ENCODE data around the gene IFT52.

The IFT52 gene

DNA sequence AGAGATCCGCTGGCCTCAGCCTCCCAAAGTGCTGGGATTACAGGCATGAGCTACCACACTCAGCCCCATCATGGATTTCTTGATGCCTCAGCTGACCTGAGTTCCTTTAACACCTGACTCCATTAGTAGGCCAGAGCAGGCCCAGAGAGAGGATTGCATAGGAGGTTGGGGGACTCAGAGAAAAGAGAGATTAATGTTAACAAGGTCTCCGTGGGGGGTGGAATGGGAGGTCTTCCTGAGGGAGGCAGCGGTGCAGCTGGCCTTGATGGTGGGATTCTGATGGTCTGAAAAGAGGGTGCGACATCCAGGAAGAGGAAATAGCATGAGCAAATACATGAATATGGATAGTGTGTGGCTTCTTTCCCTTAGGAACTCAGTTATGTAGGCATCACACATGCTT, 22.0 kb upstream of the IFT52 start:
- TF ChIP-seq, protein P1, sequence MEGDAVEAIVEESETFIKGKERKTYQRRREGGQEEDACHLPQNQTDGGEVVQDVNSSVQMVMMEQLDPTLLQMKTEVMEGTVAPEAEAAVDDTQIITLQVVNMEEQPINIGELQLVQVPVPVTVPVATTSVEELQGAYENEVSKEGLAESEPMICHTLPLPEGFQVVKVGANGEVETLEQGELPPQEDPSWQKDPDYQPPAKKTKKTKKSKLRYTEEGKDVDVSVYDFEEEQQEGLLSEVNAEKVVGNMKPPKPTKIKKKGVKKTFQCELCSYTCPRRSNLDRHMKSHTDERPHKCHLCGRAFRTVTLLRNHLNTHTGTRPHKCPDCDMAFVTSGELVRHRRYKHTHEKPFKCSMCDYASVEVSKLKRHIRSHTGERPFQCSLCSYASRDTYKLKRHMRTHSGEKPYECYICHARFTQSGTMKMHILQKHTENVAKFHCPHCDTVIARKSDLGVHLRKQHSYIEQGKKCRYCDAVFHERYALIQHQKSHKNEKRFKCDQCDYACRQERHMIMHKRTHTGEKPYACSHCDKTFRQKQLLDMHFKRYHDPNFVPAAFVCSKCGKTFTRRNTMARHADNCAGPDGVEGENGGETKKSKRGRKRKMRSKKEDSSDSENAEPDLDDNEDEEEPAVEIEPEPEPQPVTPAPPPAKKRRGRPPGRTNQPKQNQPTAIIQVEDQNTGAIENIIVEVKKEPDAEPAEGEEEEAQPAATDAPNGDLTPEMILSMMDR (IDR thresholded peaks at IDR 0.05; ENCODE audit: extremely low read depth, missing control alignments) = no peak
- no peak for DNase-seq (ENCODE audit: low spot score)

DNA sequence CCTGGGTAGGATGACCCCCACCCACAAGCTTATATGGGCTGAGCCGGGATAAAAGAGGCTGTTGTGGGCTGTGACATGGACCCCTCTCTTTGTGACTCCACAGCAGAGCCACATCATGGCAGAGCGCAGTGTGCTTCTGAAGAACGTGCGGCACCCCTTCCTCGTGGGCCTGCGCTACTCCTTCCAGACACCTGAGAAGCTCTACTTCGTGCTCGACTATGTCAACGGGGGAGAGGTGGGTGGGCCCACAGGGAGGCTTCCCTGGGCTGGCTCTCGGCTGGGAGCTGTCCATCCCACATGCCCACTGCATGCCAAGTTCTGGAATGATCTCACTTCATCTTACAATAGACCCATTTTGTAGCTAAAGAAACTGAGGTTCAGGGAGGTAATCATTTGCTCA, 21.5 kb upstream of the IFT52 start:
- no peak for DNase-seq (ENCODE audit: low spot score)
- TF ChIP-seq, protein P1 (IDR thresholded peaks at IDR 0.05; ENCODE audit: extremely low read depth, missing control alignments) = no peak

GRCh38 chr20:43570496-43570895, 20.2 kb upstream of the IFT52 start:
- no peak for DNase-seq (ENCODE audit: low spot score)
- TF ChIP-seq, protein P1 (IDR thresholded peaks at IDR 0.05; ENCODE audit: extremely low read depth, missing control alignments) = no peak

GRCh38 chr20:43571310-43571709, 19.4 kb upstream of the IFT52 start:
- TF ChIP-seq, protein P1 (IDR thresholded peaks at IDR 0.05; ENCODE audit: extremely low read depth, missing control alignments) = peak; percentile 18
- DNase-seq (ENCODE audit: low spot score) = no peak

- TF ChIP-seq, protein P1 (IDR thresholded peaks at IDR 0.05; ENCODE audit: extremely low read depth, missing control alignments) = no peak
- DNase-seq (ENCODE audit: low spot score) = no peak
These were observed 19.0 kb upstream of the IFT52 start for GRCh38 chr20:43571771-43572170.

DNA sequence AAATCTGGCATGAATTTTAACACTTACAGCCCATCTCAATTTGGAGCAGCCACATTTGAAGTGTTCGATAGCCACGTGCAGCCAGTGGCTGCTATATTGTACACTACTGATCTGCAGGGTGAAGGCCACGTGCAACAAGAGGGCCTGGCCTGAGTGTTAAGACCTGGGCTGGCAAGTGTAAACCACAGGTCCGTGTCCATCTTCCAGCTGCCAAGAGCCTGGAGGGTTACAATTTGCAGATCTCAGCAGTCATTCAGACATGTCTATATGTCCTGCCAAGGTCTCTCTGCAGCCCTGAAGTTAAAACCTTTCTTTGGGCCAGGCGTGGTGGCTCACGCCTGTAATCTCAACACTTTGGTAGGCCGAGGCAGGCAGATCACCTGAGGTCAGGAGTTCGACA, 17.8 kb upstream of the IFT52 start:
- DNase-seq (ENCODE audit: low spot score) = no peak
- TF ChIP-seq, protein P1 (IDR thresholded peaks at IDR 0.05; ENCODE audit: extremely low read depth, missing control alignments) = no peak

DNA sequence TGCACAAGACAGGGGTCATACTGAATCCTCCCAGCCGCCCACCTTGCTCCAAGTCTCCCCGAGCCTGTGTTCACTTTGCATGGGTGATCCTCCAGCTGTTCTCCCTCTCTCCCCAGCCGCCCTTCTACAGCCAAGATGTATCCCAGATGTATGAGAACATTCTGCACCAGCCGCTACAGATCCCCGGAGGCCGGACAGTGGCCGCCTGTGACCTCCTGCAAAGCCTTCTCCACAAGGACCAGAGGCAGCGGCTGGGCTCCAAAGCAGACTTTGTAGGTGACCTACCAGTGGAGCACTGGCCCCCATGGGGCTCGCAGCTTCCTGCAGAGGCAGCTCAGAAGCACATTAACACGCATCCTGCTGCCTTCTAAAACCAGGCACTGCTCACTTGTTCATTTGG, 14.6 kb upstream of the IFT52 start:
- TF ChIP-seq, protein P1 (IDR thresholded peaks at IDR 0.05; ENCODE audit: extremely low read depth, missing control alignments) = no peak
- DNase-seq (ENCODE audit: low spot score) = no peak

Measured in GM20000 (cell line).